Body of pancreas (tissue), 4 donors: Measurements from ENCODE around the gene CAPZB.

Experiments
- POLR2A ChIP-seq, 3 donors: fragments of 450-650 bp; IDR thresholded peaks; one replicate each; pipeline ENCODE4 v1.6.1; 2016; ENCODE audit warnings: antibody characterized with exemption in 3 of 3, mild to moderate bottlenecking in 2 of 3
- TF ChIP-seq, protein P1 (sequence below), 7 experiments: fragments of 450-650 bp in 4 of 7; fragments of 200-600 bp in 3 of 7; sonication (generic) in 3 of 7; IDR thresholded peaks; one replicate each; pipeline ENCODE4 v1.5.1; 2016 to 2019; ENCODE audit warnings: antibody characterized with exemption in 7 of 7

DNA sequence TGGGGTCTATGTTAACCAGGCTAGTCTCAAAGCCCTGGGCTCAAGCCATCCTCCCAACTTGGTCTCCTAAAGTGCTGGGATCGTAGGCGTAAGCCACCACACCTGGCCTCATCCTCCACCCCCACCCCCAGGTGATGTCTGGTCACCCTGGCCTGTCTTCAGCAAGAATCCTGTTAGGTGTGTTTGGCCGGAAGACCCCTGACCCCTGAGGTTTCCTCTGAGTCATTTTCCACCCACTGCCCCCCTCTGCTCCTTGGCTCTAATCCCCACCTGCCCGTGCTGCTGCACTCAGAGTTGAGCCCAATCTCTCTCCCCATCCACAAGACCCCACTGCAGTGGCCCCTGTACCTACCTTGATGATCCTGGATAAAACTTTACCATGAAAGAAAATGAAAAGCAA is 148.1 kb downstream of the CAPZB start:
- TF ChIP-seq, protein P1, sequence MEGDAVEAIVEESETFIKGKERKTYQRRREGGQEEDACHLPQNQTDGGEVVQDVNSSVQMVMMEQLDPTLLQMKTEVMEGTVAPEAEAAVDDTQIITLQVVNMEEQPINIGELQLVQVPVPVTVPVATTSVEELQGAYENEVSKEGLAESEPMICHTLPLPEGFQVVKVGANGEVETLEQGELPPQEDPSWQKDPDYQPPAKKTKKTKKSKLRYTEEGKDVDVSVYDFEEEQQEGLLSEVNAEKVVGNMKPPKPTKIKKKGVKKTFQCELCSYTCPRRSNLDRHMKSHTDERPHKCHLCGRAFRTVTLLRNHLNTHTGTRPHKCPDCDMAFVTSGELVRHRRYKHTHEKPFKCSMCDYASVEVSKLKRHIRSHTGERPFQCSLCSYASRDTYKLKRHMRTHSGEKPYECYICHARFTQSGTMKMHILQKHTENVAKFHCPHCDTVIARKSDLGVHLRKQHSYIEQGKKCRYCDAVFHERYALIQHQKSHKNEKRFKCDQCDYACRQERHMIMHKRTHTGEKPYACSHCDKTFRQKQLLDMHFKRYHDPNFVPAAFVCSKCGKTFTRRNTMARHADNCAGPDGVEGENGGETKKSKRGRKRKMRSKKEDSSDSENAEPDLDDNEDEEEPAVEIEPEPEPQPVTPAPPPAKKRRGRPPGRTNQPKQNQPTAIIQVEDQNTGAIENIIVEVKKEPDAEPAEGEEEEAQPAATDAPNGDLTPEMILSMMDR (IDR thresholded peaks at IDR 0.05), result no peak
- TF ChIP-seq POLR2A (IDR thresholded peaks at IDR 0.05), result no peak
